Measurements from ENCODE around the gene FN3KRP. TPM values are rescaled to one million over a fixed set of nuclear protein-coding genes. Genes with fewer than 3 reads are reported as not detected.

FN3KRP gene
- total and polyA plus RNA-seq, 2 of the 13 experiments (the other 11 are each of a cell fraction or from before 2014, with no cell fraction given) = 22.4 to 28.2 TPM

GRCh38 chr17:82751571-82752370 is 35.3 kb downstream of the FN3KRP start, which contains the start of gene TBCD (continued):
- TF ChIP-seq, protein P1, sequence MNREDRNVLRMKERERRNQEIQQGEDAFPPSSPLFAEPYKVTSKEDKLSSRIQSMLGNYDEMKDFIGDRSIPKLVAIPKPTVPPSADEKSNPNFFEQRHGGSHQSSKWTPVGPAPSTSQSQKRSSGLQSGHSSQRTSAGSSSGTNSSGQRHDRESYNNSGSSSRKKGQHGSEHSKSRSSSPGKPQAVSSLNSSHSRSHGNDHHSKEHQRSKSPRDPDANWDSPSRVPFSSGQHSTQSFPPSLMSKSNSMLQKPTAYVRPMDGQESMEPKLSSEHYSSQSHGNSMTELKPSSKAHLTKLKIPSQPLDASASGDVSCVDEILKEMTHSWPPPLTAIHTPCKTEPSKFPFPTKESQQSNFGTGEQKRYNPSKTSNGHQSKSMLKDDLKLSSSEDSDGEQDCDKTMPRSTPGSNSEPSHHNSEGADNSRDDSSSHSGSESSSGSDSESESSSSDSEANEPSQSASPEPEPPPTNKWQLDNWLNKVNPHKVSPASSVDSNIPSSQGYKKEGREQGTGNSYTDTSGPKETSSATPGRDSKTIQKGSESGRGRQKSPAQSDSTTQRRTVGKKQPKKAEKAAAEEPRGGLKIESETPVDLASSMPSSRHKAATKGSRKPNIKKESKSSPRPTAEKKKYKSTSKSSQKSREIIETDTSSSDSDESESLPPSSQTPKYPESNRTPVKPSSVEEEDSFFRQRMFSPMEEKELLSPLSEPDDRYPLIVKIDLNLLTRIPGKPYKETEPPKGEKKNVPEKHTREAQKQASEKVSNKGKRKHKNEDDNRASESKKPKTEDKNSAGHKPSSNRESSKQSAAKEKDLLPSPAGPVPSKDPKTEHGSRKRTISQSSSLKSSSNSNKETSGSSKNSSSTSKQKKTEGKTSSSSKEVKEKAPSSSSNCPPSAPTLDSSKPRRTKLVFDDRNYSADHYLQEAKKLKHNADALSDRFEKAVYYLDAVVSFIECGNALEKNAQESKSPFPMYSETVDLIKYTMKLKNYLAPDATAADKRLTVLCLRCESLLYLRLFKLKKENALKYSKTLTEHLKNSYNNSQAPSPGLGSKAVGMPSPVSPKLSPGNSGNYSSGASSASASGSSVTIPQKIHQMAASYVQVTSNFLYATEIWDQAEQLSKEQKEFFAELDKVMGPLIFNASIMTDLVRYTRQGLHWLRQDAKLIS (CRISPR knock-in tag; IDR thresholded peaks at IDR 0.05) = no peak
- TF ChIP-seq SP2 (CRISPR knock-in tag; IDR thresholded peaks at IDR 0.05) (peak; percentile 62), ERF (CRISPR knock-in tag; IDR thresholded peaks at IDR 0.05) (peak; percentile 97), ZNF558 (CRISPR knock-in tag; IDR thresholded peaks at IDR 0.05; ENCODE audit: borderline replicate concordance) (no peak; the same call in 1 of the 2 replicates), ELF3 (CRISPR knock-in tag; IDR thresholded peaks at IDR 0.05) (peak; percentile 72), GABPB1 (CRISPR knock-in tag; IDR thresholded peaks at IDR 0.05) (peak; percentile 88), HNRNPUL1 (IDR thresholded peaks at IDR 0.05; ENCODE audit: low read depth, low read length) (no peak; the same call in 1 of the 2 replicates), MAFG (CRISPR knock-in tag; IDR thresholded peaks at IDR 0.05) (no peak), ZBTB1 (CRISPR knock-in tag; IDR thresholded peaks at IDR 0.05; ENCODE audit: borderline replicate concordance) (0 out of 2 replicates have a peak, but pooled peaks have one; percentile 79), ZBTB2 (CRISPR knock-in tag; IDR thresholded peaks at IDR 0.05; ENCODE audit: low read depth) (peak; percentile 77; the same call in 1 of the 2 replicates), ZNF138 (CRISPR knock-in tag; IDR thresholded peaks at IDR 0.05; ENCODE audit: low read depth) (peak; percentile 95), ZNF143 (CRISPR knock-in tag; IDR thresholded peaks at IDR 0.05) (peak; percentile 56), CHD2 (IDR thresholded peaks at IDR 0.05; ENCODE audit: low read depth, low read length) (peak; percentile 45; the same call in 1 of the 2 replicates), NFYB (CRISPR knock-in tag; IDR thresholded peaks at IDR 0.05) (0 out of 2 replicates have a peak, but pooled peaks have one; percentile 33), ZNF777 (CRISPR knock-in tag; IDR thresholded peaks at IDR 0.05) (peak; percentile 68), ZNF616 (CRISPR knock-in tag; IDR thresholded peaks at IDR 0.05; ENCODE audit: low read depth) (no peak; the same call in 1 of the 2 replicates), ZNF251 (CRISPR knock-in tag; IDR thresholded peaks at IDR 0.05) (0 out of 2 replicates have a peak, but pooled peaks have one; percentile 79), CC2D1A (CRISPR knock-in tag; IDR thresholded peaks at IDR 0.05) (no peak), CHCHD3 (CRISPR knock-in tag; IDR thresholded peaks at IDR 0.05) (no peak), ZNF383 (CRISPR knock-in tag; IDR thresholded peaks at IDR 0.05; ENCODE audit: borderline replicate concordance) (0 out of 2 replicates have a peak, but pooled peaks have one; percentile 48), ZKSCAN1 (IDR thresholded peaks at IDR 0.05; ENCODE audit: low read length) (no peak), RFXAP (CRISPR knock-in tag; IDR thresholded peaks at IDR 0.05; ENCODE audit: borderline replicate concordance) (peak; percentile 93), GATAD2A (CRISPR knock-in tag; IDR thresholded peaks at IDR 0.05) (peak; percentile 72), ZNF629 (CRISPR knock-in tag; conservative IDR thresholded peaks at IDR 0.05) (no peak)
- TF ChIP-seq, protein P2, sequence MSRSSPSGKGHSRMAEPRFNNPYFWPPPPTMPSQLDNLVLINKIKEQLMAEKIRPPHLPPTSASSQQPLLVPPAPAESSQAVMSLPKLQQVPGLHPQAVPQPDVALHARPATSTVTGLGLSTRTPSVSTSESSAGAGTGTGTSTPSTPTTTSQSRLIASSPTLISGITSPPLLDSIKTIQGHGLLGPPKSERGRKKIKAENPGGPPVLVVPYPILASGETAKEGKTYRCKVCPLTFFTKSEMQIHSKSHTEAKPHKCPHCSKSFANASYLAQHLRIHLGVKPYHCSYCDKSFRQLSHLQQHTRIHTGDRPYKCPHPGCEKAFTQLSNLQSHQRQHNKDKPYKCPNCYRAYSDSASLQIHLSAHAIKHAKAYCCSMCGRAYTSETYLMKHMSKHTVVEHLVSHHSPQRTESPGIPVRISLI (CRISPR knock-in tag; IDR thresholded peaks at IDR 0.05; ENCODE audit: borderline replicate concordance) = peak; percentile 39; the same call in 1 of the 2 replicates
